NOMO-1 treated with DMSO at 0.1 percent for 48 hours (cell line): ENCODE data around the gene CRK.
"Not testable (repeated sequence)": the region's sequence is repeated elsewhere in the genome, so short reads cannot be mapped to it uniquely, and the experiment has no call there.

Experiments used
- DNase-seq: peaks from one replicate; lab custom pipeline; 2025; ENCODE audit not compliant: unreplicated experiment; lab: John Stamatoyannopoulos, UW

The CRK gene

GRCh38 chr17:1390432-1391367 is 65.3 kb downstream of the CRK start:
- peak; percentile 85 for DNase-seq

- DNase-seq: not testable (repeated sequence)
These were observed 68.4 kb downstream of the CRK start for GRCh38 chr17:1387490-1388227.

GRCh38 chr17:1386675-1387190 is 69.3 kb downstream of the CRK start:
- not testable (repeated sequence) for DNase-seq

GRCh38 chr17:1386265-1386664 is 69.8 kb downstream of the CRK start:
- no peak for DNase-seq

- no peak for DNase-seq
These were observed 70.2 kb downstream of the CRK start for GRCh38 chr17:1385861-1386260.

GRCh38 chr17:1384905-1385435 is 71.1 kb downstream of the CRK start:
- no peak for DNase-seq

GRCh38 chr17:1379930-1380313 is 76.1 kb downstream of the CRK start:
- DNase-seq: no peak

- DNase-seq: no peak
These were observed 76.7 kb downstream of the CRK start for GRCh38 chr17:1379208-1379929.

- not testable (repeated sequence) for DNase-seq
These were observed 77.6 kb downstream of the CRK start for GRCh38 chr17:1378476-1378860.

- no peak for DNase-seq
These were observed 78.7 kb downstream of the CRK start for GRCh38 chr17:1377334-1377733.

- DNase-seq: no peak
These were observed 80.0 kb downstream of the CRK start for GRCh38 chr17:1376061-1376460.

- DNase-seq: no peak
These were observed 80.4 kb downstream of the CRK start for GRCh38 chr17:1375615-1376014.

- no peak for DNase-seq
These were observed 81.4 kb downstream of the CRK start for GRCh38 chr17:1374431-1375177.

- no peak for DNase-seq
These were observed 82.3 kb downstream of the CRK start for GRCh38 chr17:1373707-1374237.

GRCh38 chr17:1372618-1373017 is 83.4 kb downstream of the CRK start:
- DNase-seq: no peak

GRCh38 chr17:1371893-1372590 is 84.0 kb downstream of the CRK start:
- no peak for DNase-seq
